Activated CD8-positive, alpha-beta T cell treated with anti-CD3 and anti-CD28 coated beads, Interleukin-2, amount 10 ng/mL, durations not matched to agents 7 days and 5 days (primary cell): ENCODE measurements around the gene STK31. TPM values are rescaled to one million over a fixed set of nuclear protein-coding genes. Genes with fewer than 3 reads are reported as not detected.

ENCODE experiments used
- total RNA-seq, 2 experiments: library from RNA; stranded (reverse); gene quantifications; one replicate each; pipeline ENCODE4 v1.2.3, GENCODE V29; 2021

The STK31 gene
- total RNA-seq, 2 experiments from 2014 or later = 0.16 TPM; not detected in 1

Other genes starting within 250 kb of the STK31 start
- gene IGF2BP3, start 239.7 kb upstream of the STK31 start, total RNA-seq = under 1 TPM; 0.52 to 0.55 TPM
- 100 to 1,000 TPM; 108 to 113 TPM for gene TRA2A, start 178.2 kb upstream of the STK31 start, total RNA-seq
- gene CCDC126, start 112.8 kb upstream of the STK31 start, total RNA-seq = 1 to 10 TPM; 6.2 to 6.3 TPM
- 1 to 10 TPM; 4.7 to 5.4 TPM for gene FAM221A, start 30.0 kb upstream of the STK31 start, total RNA-seq